Peyer's patch (tissue), 4 donors: ENCODE data around the gene GUCA2A. TPM values are rescaled to one million over a fixed set of nuclear protein-coding genes. Genes with fewer than 3 reads are reported as not detected.

ENCODE experiments used
- DNase-seq, 3 donors: peaks; one replicate each; pipeline ENCODE4 v3.0.0-alpha.2; 2017 to 2019
- H3K27ac ChIP-seq, 4 donors: fragments of 200-600 bp; sonication (generic); one replicate each; pipeline ENCODE4 v1.5.1; 2016 to 2019
- H3K27me3 ChIP-seq, 2 donors: fragments of 200-600 bp; sonication (generic); one replicate each; pipeline ENCODE4 v1.5.1; 2019
- H3K36me3 ChIP-seq, 3 donors: fragments of 200-600 bp; sonication (generic); one replicate each; pipeline ENCODE4 v1.5.1; 2016 to 2019
- H3K4me1 ChIP-seq, 4 donors: fragments of 200-600 bp; sonication (generic); one replicate each; pipeline ENCODE4 v1.5.1; 2016 to 2019
- H3K4me3 ChIP-seq, 4 donors: fragments of 200-600 bp; sonication (generic); 1 replicate in 3 of 4; 2 replicates in 1 of 4; pipeline ENCODE4 v1.5.1; 2016 to 2019; ENCODE audit warnings: mild to moderate bottlenecking in 1 of 4
- H3K9me3 ChIP-seq, 4 donors: fragments of 200-600 bp; sonication (generic); one replicate each; pipeline ENCODE4 v1.5.1; 2016 to 2019; ENCODE audit warnings: mild to moderate bottlenecking in 1 of 4
- POLR2A ChIP-seq, 2 donors: fragments of 450-650 bp; IDR thresholded peaks; one replicate each; pipeline ENCODE4 v1.5.1; 2017; ENCODE audit warnings: antibody characterized with exemption in 2 of 2, mild to moderate bottlenecking in 2 of 2, moderate library complexity in 2 of 2
- total RNA-seq, 4 donors: library from RNA; depleted of rRNA; stranded (reverse); fragments of >200 nt; gene quantifications; one replicate each; pipeline ENCODE4 v1.1.0, GENCODE V29; 2016
- TF ChIP-seq, protein P1 (sequence below), 6 experiments: fragments of 450-650 bp in 4 of 6; fragments of 200-600 bp in 2 of 6; sonication (generic) in 1 of 6; IDR thresholded peaks; one replicate each; pipeline ENCODE4 v1.5.1; 2017 to 2019; ENCODE audit warnings: antibody characterized with exemption in 6 of 6, mild to moderate bottlenecking in 3 of 6, moderate library complexity in 1 of 6

GUCA2A gene
- total RNA-seq, 4 donors from 2014 or later: 27.2 to 4,654 (median 2,038) TPM

DNA sequence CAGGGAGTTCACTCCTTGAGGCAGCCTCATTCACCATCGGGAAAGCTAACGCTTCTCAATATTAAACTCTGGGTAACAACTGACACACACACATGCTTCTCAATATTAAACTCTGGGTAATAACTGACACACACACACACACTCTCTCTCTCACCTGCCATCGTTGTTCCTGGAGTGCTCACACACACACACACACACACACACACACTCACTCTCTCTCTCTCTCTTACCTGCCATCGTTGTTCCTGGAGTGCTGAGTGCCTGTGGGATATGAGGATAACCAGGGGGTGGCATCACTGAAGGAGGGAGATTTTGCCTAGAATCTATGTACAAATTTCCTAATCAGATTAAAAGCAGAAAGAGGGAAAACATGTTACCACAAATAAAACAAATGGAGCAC, 17.1 kb upstream of the GUCA2A start:
- Histone ChIP-seq H3K36me3 (peaks cover 0 to 30% (median 0%) of the 10 kb centered on the region in 3 donors), H3K9me3 (no peaks in the 10 kb centered on the region), H3K27me3 (no peaks in the 10 kb centered on the region), H3K4me3 (no peak overlapping the region), H3K27ac (no peak overlapping the region), H3K4me1 (peaks cover 0 to 3% (median 0%) of the 10 kb centered on the region in 4 donors)
- DNase-seq: no peak
- TF ChIP-seq, protein P1, sequence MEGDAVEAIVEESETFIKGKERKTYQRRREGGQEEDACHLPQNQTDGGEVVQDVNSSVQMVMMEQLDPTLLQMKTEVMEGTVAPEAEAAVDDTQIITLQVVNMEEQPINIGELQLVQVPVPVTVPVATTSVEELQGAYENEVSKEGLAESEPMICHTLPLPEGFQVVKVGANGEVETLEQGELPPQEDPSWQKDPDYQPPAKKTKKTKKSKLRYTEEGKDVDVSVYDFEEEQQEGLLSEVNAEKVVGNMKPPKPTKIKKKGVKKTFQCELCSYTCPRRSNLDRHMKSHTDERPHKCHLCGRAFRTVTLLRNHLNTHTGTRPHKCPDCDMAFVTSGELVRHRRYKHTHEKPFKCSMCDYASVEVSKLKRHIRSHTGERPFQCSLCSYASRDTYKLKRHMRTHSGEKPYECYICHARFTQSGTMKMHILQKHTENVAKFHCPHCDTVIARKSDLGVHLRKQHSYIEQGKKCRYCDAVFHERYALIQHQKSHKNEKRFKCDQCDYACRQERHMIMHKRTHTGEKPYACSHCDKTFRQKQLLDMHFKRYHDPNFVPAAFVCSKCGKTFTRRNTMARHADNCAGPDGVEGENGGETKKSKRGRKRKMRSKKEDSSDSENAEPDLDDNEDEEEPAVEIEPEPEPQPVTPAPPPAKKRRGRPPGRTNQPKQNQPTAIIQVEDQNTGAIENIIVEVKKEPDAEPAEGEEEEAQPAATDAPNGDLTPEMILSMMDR (IDR thresholded peaks at IDR 0.05): no peak
- no peak for TF ChIP-seq POLR2A (IDR thresholded peaks at IDR 0.05)

DNA sequence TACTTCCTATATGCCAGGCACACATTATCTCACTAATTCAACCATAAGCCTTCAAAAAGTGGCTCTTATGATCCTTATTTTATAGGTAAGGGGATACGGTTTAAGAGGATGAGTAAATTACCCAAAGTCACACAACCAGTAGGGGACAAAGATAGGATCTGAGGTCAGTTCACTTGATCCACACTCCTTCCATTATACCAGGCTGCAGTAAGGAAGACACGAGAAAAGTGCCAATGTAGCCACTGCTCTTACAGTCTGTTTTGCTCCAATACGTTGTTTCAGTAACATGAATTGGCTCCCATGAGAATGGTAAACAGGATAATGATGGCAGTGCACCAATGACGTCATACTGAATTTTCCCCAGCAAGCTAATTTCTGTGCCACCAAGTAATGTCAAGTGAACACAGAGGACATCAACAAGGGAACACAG, 15.4 kb upstream of the GUCA2A start:
- Histone ChIP-seq H3K9me3 (no peaks in the 10 kb centered on the region), H3K4me3 (no peak overlapping the region), H3K4me1 (peaks cover 0 to 3% (median 0%) of the 10 kb centered on the region in 4 donors), H3K27me3 (no peaks in the 10 kb centered on the region), H3K27ac (no peak overlapping the region), H3K36me3 (peaks cover 0 to 22% (median 0%) of the 10 kb centered on the region in 3 donors)
- no peak for DNase-seq
- TF ChIP-seq, protein P1 (IDR thresholded peaks at IDR 0.05): no peak
- no peak for TF ChIP-seq POLR2A (IDR thresholded peaks at IDR 0.05)

DNA sequence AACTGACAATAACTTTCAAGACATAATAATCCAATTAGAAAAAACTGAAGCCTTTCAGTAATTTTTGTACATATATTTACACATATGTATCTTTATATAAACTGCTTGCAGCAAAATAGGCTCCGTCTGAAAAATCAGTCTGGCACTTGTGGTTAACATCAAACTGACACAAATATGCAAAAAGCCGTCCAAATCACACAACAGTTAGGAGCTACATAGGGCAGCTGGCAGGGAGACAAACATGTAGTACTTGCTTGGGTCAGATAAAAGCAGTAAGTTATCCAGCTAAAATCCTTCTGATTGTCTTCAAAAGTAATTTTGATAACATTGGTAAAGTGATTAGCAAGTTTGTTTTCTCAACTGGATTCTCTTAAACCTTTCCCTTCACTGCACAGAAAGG, 14.7 kb upstream of the GUCA2A start:
- H3K27ac ChIP-seq: no peak overlapping the region
- DNase-seq: no peak
- no peaks in the 10 kb centered on the region for H3K27me3 ChIP-seq
- TF ChIP-seq, protein P1 (IDR thresholded peaks at IDR 0.05): no peak
- no peak for TF ChIP-seq POLR2A (IDR thresholded peaks at IDR 0.05)
- peaks cover 0 to 19% (median 0%) of the 10 kb centered on the region in 3 donors for H3K36me3 ChIP-seq
- H3K4me3 ChIP-seq: no peak overlapping the region
- H3K4me1 ChIP-seq: peaks cover 0 to 3% (median 0%) of the 10 kb centered on the region in 4 donors
- H3K9me3 ChIP-seq: no peaks in the 10 kb centered on the region

DNA sequence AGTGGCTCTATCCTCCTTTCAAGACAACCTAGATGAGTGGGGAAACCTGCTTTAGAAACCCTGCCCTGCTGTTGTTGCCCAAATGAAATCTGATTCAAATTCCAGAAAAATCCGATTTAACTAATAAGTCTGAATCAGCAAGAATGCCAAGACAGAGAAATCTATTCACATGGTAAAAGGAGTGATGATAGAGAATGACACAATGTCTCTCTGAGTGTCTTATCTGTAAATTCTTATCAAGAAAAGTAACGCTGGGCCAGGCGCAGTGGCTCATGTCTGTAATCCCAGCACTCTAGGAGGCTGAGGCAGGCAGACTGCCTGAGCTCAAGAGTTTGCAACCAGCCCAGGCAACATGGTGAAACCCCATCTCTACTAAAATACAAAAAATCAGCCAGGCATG, 13.7 kb upstream of the GUCA2A start:
- no peak overlapping the region for H3K4me3 ChIP-seq
- no peaks in the 10 kb centered on the region for H3K9me3 ChIP-seq
- H3K27me3 ChIP-seq: no peaks in the 10 kb centered on the region
- H3K4me1 ChIP-seq: peaks cover 0 to 5% (median 0%) of the 10 kb centered on the region in 4 donors
- H3K36me3 ChIP-seq: peaks cover 0 to 10% (median 0%) of the 10 kb centered on the region in 3 donors
- TF ChIP-seq, protein P1 (IDR thresholded peaks at IDR 0.05): no peak
- TF ChIP-seq POLR2A (IDR thresholded peaks at IDR 0.05): no peak
- no peak for DNase-seq
- no peak overlapping the region for H3K27ac ChIP-seq

DNA sequence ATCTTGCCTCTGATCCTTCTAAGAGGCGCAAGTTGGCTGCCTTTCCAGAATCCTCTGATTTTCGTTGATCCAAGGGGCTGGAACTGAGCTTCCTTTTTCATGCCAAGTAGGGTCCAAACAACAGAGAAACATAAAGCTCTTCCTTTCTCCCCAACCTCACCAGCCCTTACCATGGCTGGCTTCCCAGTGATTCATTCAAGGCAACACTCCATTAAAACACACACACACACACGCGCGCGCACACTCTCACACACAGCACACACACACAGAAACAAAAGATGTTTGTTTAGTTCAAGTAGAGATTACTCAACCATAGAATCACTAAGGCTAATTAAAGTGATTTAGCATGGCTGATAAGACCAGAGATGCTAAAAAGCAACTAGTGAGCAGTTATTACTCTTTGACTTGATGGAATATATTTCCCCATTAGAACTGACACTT, 13.0 kb upstream of the GUCA2A start:
- Histone ChIP-seq H3K27me3 (no peaks in the 10 kb centered on the region), H3K27ac (no peak overlapping the region), H3K36me3 (peaks cover 0 to 10% (median 0%) of the 10 kb centered on the region in 3 donors), H3K4me1 (peaks cover 0 to 11% (median 4%) of the 10 kb centered on the region in 4 donors), H3K4me3 (no peak overlapping the region), H3K9me3 (no peaks in the 10 kb centered on the region)
- TF ChIP-seq POLR2A (IDR thresholded peaks at IDR 0.05): no peak
- TF ChIP-seq, protein P1 (IDR thresholded peaks at IDR 0.05): no peak
- DNase-seq: no peak
